KMS-11 (cell line): ENCODE measurements around the gene FAM228B.

Experiments
- H2AFZ ChIP-seq: fragments of 200-600 bp; sonication (generic); 2 replicates; pipeline ENCODE4 v1.6.1; 2016; ENCODE audit warnings: antibody characterized with exemption, mixed run types, low read depth
- H3K27ac ChIP-seq: fragments of 200-600 bp; sonication (generic); 2 replicates; pipeline ENCODE4 v1.6.1; 2016; ENCODE audit warnings: mild to moderate bottlenecking, mixed run types
- H3K27me3 ChIP-seq: fragments of 200-600 bp; sonication (generic); 2 replicates; pipeline ENCODE4 v1.6.1; 2017; ENCODE audit warnings: mild to moderate bottlenecking, low read depth, mixed run types, moderate library complexity; ENCODE audit not compliant: insufficient read depth
- H3K36me3 ChIP-seq: fragments of 200-600 bp; sonication (generic); 2 replicates; pipeline ENCODE4 v1.6.1; 2017; ENCODE audit warnings: mild to moderate bottlenecking, mixed run types; ENCODE audit not compliant: insufficient read depth
- H3K4me1 ChIP-seq: fragments of 200-600 bp; sonication (generic); 2 replicates; pipeline ENCODE4 v1.6.1; 2016; ENCODE audit warnings: mild to moderate bottlenecking, low read depth, mixed run types; ENCODE audit not compliant: poor library complexity, severe bottlenecking
- H3K4me2 ChIP-seq: fragments of 200-600 bp; sonication (generic); 2 replicates; pipeline ENCODE4 v1.7.0; 2016; ENCODE audit warnings: mild to moderate bottlenecking, mixed run types
- H3K4me3 ChIP-seq: fragments of 200-600 bp; sonication (generic); IDR thresholded peaks from 2 replicates; pipeline ENCODE4 v1.6.1; 2017; ENCODE audit warnings: low read depth, low read length, mixed read lengths; ENCODE audit not compliant: insufficient read depth
- H3K79me2 ChIP-seq: fragments of 200-600 bp; sonication (generic); 2 replicates; pipeline ENCODE4 v1.6.1; 2016; ENCODE audit warnings: low read depth, mixed run types; ENCODE audit not compliant: insufficient read depth
- H3K9ac ChIP-seq: fragments of 200-600 bp; sonication (generic); 2 replicates; pipeline ENCODE4 v1.6.1; 2016; ENCODE audit warnings: mild to moderate bottlenecking, mixed run types
- H4K20me1 ChIP-seq: fragments of 200-600 bp; sonication (generic); 2 replicates; pipeline ENCODE4 v1.6.1; 2016; ENCODE audit warnings: mild to moderate bottlenecking, mixed run types; ENCODE audit not compliant: insufficient read depth
- CTCF ChIP-seq: fragments of 200-600 bp; sonication (generic); conservative IDR thresholded peaks from 2 replicates; pipeline ENCODE4 v1.6.1; 2017; ENCODE audit warnings: low read depth, mild to moderate bottlenecking, antibody characterized with exemption, low read length, moderate library complexity, mixed read lengths

FAM228B gene

DNA sequence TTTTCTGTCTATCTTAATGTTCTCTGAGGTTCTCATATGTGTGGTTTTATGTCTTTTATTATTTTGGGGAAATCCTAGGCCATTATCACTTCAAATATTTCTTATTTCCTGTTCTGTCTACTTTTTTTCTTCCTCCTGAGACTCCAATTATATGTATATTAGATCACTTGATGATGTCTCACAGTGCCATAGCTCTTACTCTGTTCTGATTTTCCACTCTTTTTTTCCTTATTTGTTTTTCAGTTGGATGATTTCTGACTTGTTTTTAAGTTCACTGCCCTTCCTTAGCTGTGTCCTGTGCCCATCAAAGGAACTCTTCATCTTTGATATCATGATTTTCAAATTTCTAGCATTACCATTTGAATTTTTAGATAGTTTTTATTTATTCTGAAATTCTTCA is 24.1 kb downstream of the FAM228B start:
- Histone ChIP-seq H3K4me2 (no peak overlapping the region), H3K36me3 (no peaks in the 10 kb centered on the region), H3K4me1 (no peaks in the 10 kb centered on the region), H3K27ac (no peak overlapping the region), H3K4me3 (no peak overlapping the region), H3K9ac (no peak overlapping the region), H4K20me1 (no peaks in the 10 kb centered on the region), H3K79me2 (no peaks in the 10 kb centered on the region), H3K27me3 (no peaks in the 10 kb centered on the region), H2AFZ (no peak overlapping the region)
- TF ChIP-seq CTCF = no peak

DNA sequence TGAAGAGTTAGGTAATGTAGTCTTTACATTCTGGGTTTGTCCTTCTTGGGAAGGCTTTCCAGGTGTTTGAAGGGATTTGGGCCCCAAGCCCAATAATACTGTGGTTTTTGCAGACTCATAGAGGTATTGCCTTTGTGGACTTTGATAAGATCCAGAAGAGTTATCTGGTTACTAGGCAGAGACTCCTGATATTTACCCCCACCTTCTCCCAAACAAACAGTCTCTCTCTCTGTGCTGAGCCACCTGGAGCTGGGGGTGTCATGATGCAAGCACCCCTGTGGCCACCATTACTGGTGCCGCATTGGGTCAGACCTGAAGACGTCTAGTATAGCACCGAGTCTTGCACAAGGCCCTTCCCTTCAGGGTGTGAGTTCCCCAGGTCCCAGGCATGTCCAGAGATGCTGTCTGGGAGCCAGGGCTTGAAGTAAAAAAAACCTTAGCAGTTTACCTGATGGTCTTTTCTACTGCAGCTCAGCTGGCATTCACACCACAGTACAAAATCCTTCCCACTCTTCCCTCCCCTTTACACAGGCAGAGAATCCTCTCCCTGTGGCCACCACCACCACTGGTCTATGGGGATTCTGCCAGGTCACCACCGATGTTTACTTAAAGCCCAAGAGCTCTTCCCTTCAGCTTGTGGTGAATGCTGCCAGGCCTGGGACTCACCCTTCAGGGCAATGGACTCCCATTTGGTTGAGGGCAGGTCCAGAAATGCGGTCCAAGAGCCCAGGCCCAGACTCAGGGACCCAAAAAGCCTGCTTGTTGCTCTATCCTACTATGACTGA is 29.3 kb downstream of the FAM228B start:
- no peaks in the 10 kb centered on the region for H3K36me3 ChIP-seq
- no peak overlapping the region for H3K27ac ChIP-seq
- no peak overlapping the region for H3K4me2 ChIP-seq
- no peak overlapping the region for H3K9ac ChIP-seq
- TF ChIP-seq CTCF = no peak
- no peaks in the 10 kb centered on the region for H3K79me2 ChIP-seq
- H4K20me1 ChIP-seq = no peaks in the 10 kb centered on the region
- no peaks in the 10 kb centered on the region for H3K27me3 ChIP-seq
- no peak overlapping the region for H2AFZ ChIP-seq
- no peak overlapping the region for H3K4me3 ChIP-seq
- no peaks in the 10 kb centered on the region for H3K4me1 ChIP-seq

DNA sequence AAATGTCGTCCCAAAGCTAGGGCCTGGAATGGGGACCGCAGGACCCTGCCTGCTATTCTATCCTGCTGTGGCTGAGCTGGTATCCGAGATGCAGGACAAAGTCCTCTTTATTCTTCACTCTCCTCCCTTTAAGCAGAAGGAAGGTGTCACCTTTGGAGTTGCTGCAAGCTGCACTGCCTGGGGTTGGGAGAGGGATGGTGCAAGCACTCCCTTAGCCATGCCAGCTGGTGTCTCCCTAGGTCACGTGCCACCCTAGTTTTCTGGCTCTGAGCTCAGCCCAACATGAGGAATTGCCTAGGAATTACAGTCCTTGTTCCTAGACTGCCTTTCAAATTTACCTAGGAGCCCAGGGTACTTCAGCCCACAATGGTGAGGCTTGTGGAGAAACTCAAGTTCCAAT is 30.2 kb downstream of the FAM228B start:
- no peaks in the 10 kb centered on the region for H3K27me3 ChIP-seq
- no peak overlapping the region for H3K4me3 ChIP-seq
- H3K79me2 ChIP-seq = no peaks in the 10 kb centered on the region
- H4K20me1 ChIP-seq = no peaks in the 10 kb centered on the region
- TF ChIP-seq CTCF = no peak
- H3K4me2 ChIP-seq = no peak overlapping the region
- H2AFZ ChIP-seq = no peak overlapping the region
- no peaks in the 10 kb centered on the region for H3K36me3 ChIP-seq
- no peak overlapping the region for H3K27ac ChIP-seq
- no peak overlapping the region for H3K9ac ChIP-seq
- no peaks in the 10 kb centered on the region for H3K4me1 ChIP-seq

DNA sequence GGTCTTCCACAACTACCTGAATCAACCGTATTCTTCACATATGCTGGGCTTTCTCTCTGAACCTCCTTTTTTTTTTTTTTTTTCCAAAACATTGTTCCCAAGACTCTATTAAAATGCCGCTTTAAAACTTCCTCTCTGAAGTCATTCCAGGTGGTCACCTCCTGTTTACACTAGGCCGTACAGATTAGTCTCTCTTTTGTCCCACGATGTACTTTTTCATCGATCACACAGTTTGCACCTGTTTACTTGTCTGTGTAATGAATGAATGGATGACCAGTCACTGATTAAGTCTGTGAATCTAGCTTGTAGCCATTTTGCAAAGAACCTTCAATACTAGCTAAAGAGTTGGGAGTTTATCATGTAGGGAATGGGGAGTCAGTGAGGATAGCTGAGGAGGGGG is 34.9 kb downstream of the FAM228B start:
- Histone ChIP-seq H3K36me3 (no peaks in the 10 kb centered on the region), H3K79me2 (no peaks in the 10 kb centered on the region), H3K27me3 (no peaks in the 10 kb centered on the region), H3K4me2 (no peak overlapping the region), H3K9ac (no peak overlapping the region), H3K27ac (no peak overlapping the region), H3K4me3 (no peak overlapping the region), H4K20me1 (no peaks in the 10 kb centered on the region), H3K4me1 (no peaks in the 10 kb centered on the region), H2AFZ (no peak overlapping the region)
- TF ChIP-seq CTCF = no peak
